HepG2 (cell line): ENCODE data around the gene TXNRD2. TPM values are rescaled to one million over a fixed set of nuclear protein-coding genes. Genes with fewer than 3 reads are reported as not detected.
A peak's percentile ranks its signal among the peaks of the same experiment; 100 is the strongest.

Source experiments
- ATAC-seq: fragments of 200-7000 bp; cut with Tn5 transposase; 3 replicates; pipeline ENCODE4 v1.9.1; 2020; ENCODE audit warnings: mild to moderate bottlenecking, moderate library complexity
- BruUV-seq: library from RNA; stranded (reverse); fragments of 400-500 nt; replicated peaks from 2 replicates; lab custom pipeline; 2021; lab: Mats Ljungman, UMichigan
- CTCF ChIA-PET: fragments of 300-600 bp; formaldehyde crosslinking; extraction: SDS; loops from one replicate; lab custom pipeline; 2021; ENCODE audit warnings: low total read pairs, inconsistent platforms, low intra/inter-chr PET ratio; lab: Yijun Ruan, JAX
- POLR2A ChIA-PET: fragments of 350-600 bp; sonication (Branson Sonifier 250); formaldehyde crosslinking; loops from one replicate; lab custom pipeline; 2020; ENCODE audit warnings: antibody characterized with exemption, inconsistent platforms; lab: Yijun Ruan, JAX
- DNase-seq: peaks from one replicate; pipeline ENCODE4 v3.0.0-alpha.2; 2015; ENCODE audit warnings: low spot score
- FAIRE-seq: peaks from 3 replicates; lab custom pipeline; 2011; peaks lifted over from hg19 to GRCh38; lab: Jason Lieb, UNC
- H2AFZ ChIP-seq: one replicate; pipeline ENCODE4 v1.6.1; 2011; ENCODE audit warnings: low read length, inconsistent platforms
- H3K27ac ChIP-seq: fragments of 300-600 bp; 3 replicates; pipeline ENCODE4 v1.8.0; 2011; ENCODE audit warnings: mixed run types, mild to moderate bottlenecking, mixed read lengths, low read length, inconsistent platforms; ENCODE audit not compliant: insufficient read depth; ENCODE audit errors: extremely low read length
- H3K27me3 ChIP-seq, 2 experiments: fragments of 200-600 bp in 1 of 2; 2 replicates in 1 of 2; 3 replicates in 1 of 2; pipeline versions ENCODE4 v1.6.0 to v1.8.0; 2011; ENCODE audit warnings: low read length in 2 of 2, mild to moderate bottlenecking in 2 of 2, moderate library complexity in 2 of 2, inconsistent platforms in 1 of 2; ENCODE audit not compliant: insufficient read depth in 2 of 2, control insufficient read depth in 1 of 2
- H3K36me3 ChIP-seq, 2 experiments: fragments of 200-600 bp in 1 of 2; replicated peaks in 1 of 2; 2 replicates in 1 of 2; 3 replicates in 1 of 2; pipeline versions ENCODE4 v1.5.1 to v1.8.0; 2011; ENCODE audit warnings: low read length in 2 of 2, inconsistent platforms in 1 of 2; ENCODE audit not compliant: insufficient read depth in 2 of 2, control insufficient read depth in 1 of 2
- H3K4me1 ChIP-seq: 2 replicates; pipeline ENCODE4 v1.5.1; 2012; ENCODE audit warnings: low read length, inconsistent platforms; ENCODE audit not compliant: insufficient read depth
- H3K4me2 ChIP-seq: 2 replicates; pipeline ENCODE4 v1.6.0; 2011; ENCODE audit warnings: low read depth, low read length, inconsistent platforms
- H3K4me3 ChIP-seq, 3 experiments: fragments of 200-600 bp in 1 of 3; sonication (generic), shearing (Covaris generic) in 1 of 3; replicated peaks in 1 of 3; 2 replicates each; pipeline ENCODE4 v1.5.1; 2011 to 2016; ENCODE audit warnings: low read length in 3 of 3, inconsistent platforms in 2 of 3, low read depth in 2 of 3, mild to moderate bottlenecking in 2 of 3, control low read depth in 1 of 3, mixed read lengths in 1 of 3; ENCODE audit not compliant: insufficient read depth in 1 of 3
- H3K79me2 ChIP-seq: one replicate; pipeline ENCODE4 v1.6.1; 2011; ENCODE audit warnings: low read length, inconsistent platforms; ENCODE audit not compliant: insufficient read depth
- H3K9ac ChIP-seq: 2 replicates; pipeline ENCODE4 v1.6.0; 2011; ENCODE audit warnings: mild to moderate bottlenecking, low read depth, low read length, inconsistent platforms; ENCODE audit not compliant: insufficient read depth
- H3K9me3 ChIP-seq: 2 replicates; pipeline ENCODE4 v1.5.1; 2012; ENCODE audit warnings: mild to moderate bottlenecking, low read length
- H4K20me1 ChIP-seq: 2 replicates; pipeline ENCODE4 v1.6.0; 2011; ENCODE audit warnings: inconsistent platforms, mild to moderate bottlenecking, low read length, moderate library complexity; ENCODE audit not compliant: insufficient read depth
- HOXA3 ChIP-seq: sonication (generic); formaldehyde crosslinking; IDR thresholded peaks from 2 replicates; pipeline ENCODE4 v1.5.0; 2020; ENCODE audit warnings: missing genetic modification reagents
- PAF1 ChIP-seq: IDR thresholded peaks from 2 replicates; pipeline ENCODE4 v1.6.1; 2016; ENCODE audit warnings: missing genetic modification reagents, missing compliant biosample characterization
- PLSCR1 ChIP-seq: sonication (generic); formaldehyde crosslinking; IDR thresholded peaks from 2 replicates; pipeline ENCODE4 v1.5.0; 2020; ENCODE audit warnings: missing genetic modification reagents, mild to moderate bottlenecking, borderline replicate concordance
- ZNF563 ChIP-seq: sonication (generic); formaldehyde crosslinking; IDR thresholded peaks from 2 replicates; pipeline ENCODE4 v1.8.0; 2022; ENCODE audit warnings: mild to moderate bottlenecking, moderate library complexity, missing genetic modification reagents
- ZNF773 ChIP-seq: sonication (generic); formaldehyde crosslinking; IDR thresholded peaks from 2 replicates; pipeline ENCODE4 v1.4.0; 2020; ENCODE audit warnings: missing genetic modification reagents, borderline replicate concordance
- WGBS: methylation state at CpG from one replicate; pipeline ENCODE4 v1.1.6; 2017; ENCODE audit warnings: low lambda C conversion rate; 5-methylcytosine and 5-hydroxymethylcytosine counted together
- in situ Hi-C: cut with HindIII; loops from 2 replicates; pipeline ENCODE4 v1.10.0; 2017; ENCODE audit warnings: low pct_unique_long_range_greater_than_20kb; ENCODE audit not compliant: extremely low pct_ligation_motif_present
- intact Hi-C: fragments of 100-400 bp; cut with micrococcal nuclease; formaldehyde crosslinking; loops from one replicate; pipeline ENCODE4 v1.10.0; 2022; ENCODE audit not compliant: unreplicated experiment
- polyA plus RNA-seq, 8 experiments: library from polyadenylated mRNA; depleted of rRNA in 3 of 8; stranded (reverse) in 7 of 8; unstranded in 1 of 8; fragments of >200 nt; fragmentation: Illumina TruSeq in 4 of 8; extraction: Trizol in 4 of 8; gene quantifications; 2 replicates each; pipeline versions ENCODE4 v1.2.1 to v1.2.3, GENCODE V29; 2011 to 2016; ENCODE audit warnings: low read depth in 4 of 8, missing spikeins in 1 of 8, mixed read lengths in 1 of 8; ENCODE audit not compliant: insufficient read depth in 1 of 8
- total RNA-seq, 5 experiments: library from RNA; depleted of rRNA; stranded (reverse); fragments of >200 nt; fragmentation: Illumina TruSeq; extraction: Trizol; gene quantifications; 2 replicates each; pipeline ENCODE4 v1.2.3, GENCODE V29; 2016; ENCODE audit warnings: low read depth in 1 of 5

Gene TXNRD2
- total and polyA plus RNA-seq, 2 of the 13 experiments (the other 11 are each of a cell fraction or from before 2014, with no cell fraction given): 17.5 to 18.6 TPM

GRCh38 chr22:19914201-19914943 lies 27.2 kb downstream of the TXNRD2 start:
- Histone ChIP-seq H3K4me2 (no peak overlapping the region), H4K20me1 (no peaks in the 10 kb centered on the region; the same call in 1 of the 2 replicates), H2AFZ (no peak overlapping the region), H3K9me3 (0 out of 2 replicates have a peak, but pooled peaks cover 4% of the 10 kb centered on the region), H3K4me1 (peaks cover 10% of the 10 kb centered on the region), H3K27me3 (no peaks in the 10 kb centered on the region), H3K36me3 (peaks cover 24 to 74% of the 10 kb centered on the region in 2 experiments; a peak in 4 of 5 replicates), H3K9ac (no peak overlapping the region), H3K4me3 (no peak overlapping the region), H3K79me2 (no peaks in the 10 kb centered on the region), H3K27ac (no peak overlapping the region)
- no peak for FAIRE-seq
- in situ Hi-C loops (loop anchor here (10.0 kb wide), 1 partner anchor 160 kb away; no protein-coding TSS in a partner anchor), intact Hi-C loops (no loop called here)
- ChIA-PET CTCF (no interaction called here), POLR2A (interaction anchor here (1.5 kb wide), 1 partner anchor 29 kb away, joined by 4 read pairs; no protein-coding TSS in a partner anchor)
- no peak for DNase-seq
- no peak for TF ChIP-seq PLSCR1 (CRISPR knock-in tag)
- no peak for TF ChIP-seq ZNF563 (CRISPR knock-in tag)
- no peak for TF ChIP-seq ZNF773
- TF ChIP-seq HOXA3 (CRISPR knock-in tag): no peak
- TF ChIP-seq PAF1 (CRISPR knock-in tag): no peak
- 96% methylated on average over 9 of the region's 9 CpGs for WGBS
- no peak for ATAC-seq
- TSS peak; percentile 62 for BruUV-seq
